Transverse colon (tissue), 4 donors: ENCODE measurements around the gene LRBA. TPM values are rescaled to one million over a fixed set of nuclear protein-coding genes. Genes with fewer than 3 reads are reported as not detected.
A peak's percentile ranks its signal among the peaks of the same experiment; 100 is the strongest.

Experiments used
- DNase-seq: peaks from one replicate; pipeline ENCODE4 v3.0.0-alpha.2; 2019
- H3K27ac ChIP-seq, 4 donors: fragments of 200-600 bp; sonication (generic); 2 replicates each; pipeline ENCODE4 v1.5.1; 2016 to 2018; ENCODE audit warnings: inconsistent platforms in 4 of 4
- H3K27me3 ChIP-seq: fragments of 200-600 bp; sonication (generic); 2 replicates; pipeline ENCODE4 v1.5.1; 2017; ENCODE audit warnings: inconsistent platforms
- H3K36me3 ChIP-seq, 4 donors: fragments of 200-600 bp; sonication (generic); 2 replicates each; pipeline ENCODE4 v1.5.1; 2017 to 2019; ENCODE audit warnings: inconsistent platforms in 4 of 4
- H3K4me1 ChIP-seq, 4 donors: fragments of 200-600 bp; sonication (generic); 2 replicates each; pipeline ENCODE4 v1.5.1; 2017 to 2020; ENCODE audit warnings: inconsistent platforms in 4 of 4
- H3K4me3 ChIP-seq, 4 donors: fragments of 200-600 bp; sonication (generic); 1 replicate in 1 of 4; 2 replicates in 3 of 4; pipeline versions ENCODE4 v1.5.1 to v1.6.1; 2017 to 2019; ENCODE audit warnings: inconsistent platforms in 4 of 4
- H3K9me3 ChIP-seq, 2 donors: fragments of 200-600 bp; sonication (generic); 2 replicates each; pipeline ENCODE4 v1.5.1; 2017 to 2019; ENCODE audit warnings: inconsistent platforms in 2 of 2
- CTCF ChIP-seq, 5 experiments: fragments of 200-600 bp in 3 of 5; fragments of 450-650 bp in 2 of 5; sonication (generic) in 3 of 5; IDR thresholded peaks; 1 replicate in 2 of 5; 2 replicates in 3 of 5; pipeline ENCODE4 v1.5.1; 2016 to 2017; ENCODE audit warnings: antibody characterized with exemption in 5 of 5, inconsistent platforms in 3 of 5, mild to moderate bottlenecking in 2 of 5, moderate library complexity in 1 of 5
- EP300 ChIP-seq: sonication (generic); formaldehyde crosslinking; IDR thresholded peaks from one replicate; pipeline ENCODE4 v1.6.1; 2017; ENCODE audit warnings: antibody characterized with exemption, low read depth
- POLR2A ChIP-seq: fragments of 450-650 bp; IDR thresholded peaks from one replicate; pipeline ENCODE4 v1.6.1; 2016; ENCODE audit warnings: antibody characterized with exemption, mild to moderate bottlenecking, moderate library complexity
- POLR2AphosphoS5 ChIP-seq, 3 donors: sonication (generic); formaldehyde crosslinking; IDR thresholded peaks; one replicate each; pipeline ENCODE4 v1.6.1; 2016; ENCODE audit warnings: antibody characterized with exemption in 3 of 3
- WGBS, 2 donors: methylation state at CpG; one replicate each; pipeline ENCODE4 v1.1.5; 2018; ENCODE audit warnings: low coverage in 1 of 2; 5-methylcytosine and 5-hydroxymethylcytosine counted together
- in situ Hi-C, 4 donors: fragments of 200-750 bp; cut with MboI; loops; one replicate each; pipeline versions ENCODE4 v1.15.0 to v1.15.1; 2017; ENCODE audit warnings: low sequenced_read_pairs in 3 of 4, low pct_ligation_motif_present in 1 of 4, low pct_unique_long_range_greater_than_20kb in 1 of 4
- intact Hi-C: fragments of 100-400 bp; cut with DNase I; formaldehyde crosslinking; loops from one replicate; pipeline ENCODE4 v1.15.1; 2023; ENCODE audit warnings: low total_unique reads
- total RNA-seq, 4 donors: library from RNA; depleted of rRNA; stranded (reverse); fragments of >200 nt; gene quantifications; one replicate each; pipeline ENCODE4 v1.1.0, GENCODE V29; 2016

Gene LRBA
- total RNA-seq, 4 donors from 2014 or later = 82.7 to 125 (median 112) TPM

GRCh38 chr4:150256225-150256620 lies 758.9 kb downstream of the LRBA start:
- DNase-seq = no peak
- in situ Hi-C loops = no loop called here
- peak overlapping the region; percentile 79 to 87 (median 82) for H3K27ac ChIP-seq
- peaks cover 11 to 47% (median 25%) of the 10 kb centered on the region in 4 donors for H3K4me1 ChIP-seq
- WGBS, 2 donors = 28 to 72% methylated on average over 4 to 21 of the region's 23 CpGs
- TF ChIP-seq CTCF (IDR thresholded peaks at IDR 0.05) (no peak), POLR2A (no peak), EP300 (no peak), POLR2AphosphoS5 (IDR thresholded peaks at IDR 0.05) (no peak)
- no peaks in the 10 kb centered on the region for H3K36me3 ChIP-seq
- no peak overlapping the region for H3K4me3 ChIP-seq
- no peaks in the 10 kb centered on the region for H3K9me3 ChIP-seq
- H3K27me3 ChIP-seq = no peaks in the 10 kb centered on the region
- intact Hi-C loops = no loop called here

GRCh38 chr4:150255610-150256224 lies 759.4 kb downstream of the LRBA start:
- no peak for DNase-seq
- Histone ChIP-seq H3K4me1 (peaks cover 11 to 47% (median 25%) of the 10 kb centered on the region in 4 donors), H3K27ac (peak overlapping the region; percentile 79 to 87 (median 82)), H3K36me3 (no peaks in the 10 kb centered on the region), H3K9me3 (no peaks in the 10 kb centered on the region), H3K4me3 (no peak overlapping the region), H3K27me3 (no peaks in the 10 kb centered on the region)
- WGBS, 2 donors = 85% methylated on average over 10 of the region's 16 CpGs; no CpG with 5 or more reads in 1 of the 2 donors
- intact Hi-C loops (no loop called here), in situ Hi-C loops (no loop called here)
- TF ChIP-seq EP300 (no peak), CTCF (IDR thresholded peaks at IDR 0.05) (no peak), POLR2A (no peak), POLR2AphosphoS5 (IDR thresholded peaks at IDR 0.05) (no peak)

GRCh38 chr4:150253965-150254630 lies 761.0 kb downstream of the LRBA start:
- DNase-seq = no peak
- Histone ChIP-seq H3K9me3 (no peaks in the 10 kb centered on the region), H3K4me3 (no peak overlapping the region), H3K27ac (peak overlapping the region in 1 of 4 donors; percentile 79), H3K27me3 (no peaks in the 10 kb centered on the region), H3K4me1 (peaks cover 11 to 43% (median 25%) of the 10 kb centered on the region in 4 donors), H3K36me3 (no peaks in the 10 kb centered on the region)
- 88 to 93% methylated on average over 12 to 18 of the region's 18 CpGs for WGBS, 2 donors
- intact Hi-C loops (no loop called here), in situ Hi-C loops (no loop called here)
- TF ChIP-seq POLR2A = no peak
- no peak for TF ChIP-seq POLR2AphosphoS5 (IDR thresholded peaks at IDR 0.05)
- TF ChIP-seq CTCF (IDR thresholded peaks at IDR 0.05) = no peak
- no peak for TF ChIP-seq EP300

GRCh38 chr4:150253416-150253815 lies 761.7 kb downstream of the LRBA start:
- TF ChIP-seq POLR2AphosphoS5 (IDR thresholded peaks at IDR 0.05) (no peak), POLR2A (no peak), EP300 (no peak), CTCF (IDR thresholded peaks at IDR 0.05) (no peak)
- H3K9me3 ChIP-seq = no peaks in the 10 kb centered on the region
- intact Hi-C loops = no loop called here
- no peak for DNase-seq
- no peaks in the 10 kb centered on the region for H3K27me3 ChIP-seq
- H3K36me3 ChIP-seq = no peaks in the 10 kb centered on the region
- peaks cover 11 to 37% (median 25%) of the 10 kb centered on the region in 4 donors for H3K4me1 ChIP-seq
- no peak overlapping the region for H3K4me3 ChIP-seq
- WGBS, 2 donors = 96% methylated on average over 11 of the region's 11 CpGs; no CpG with 5 or more reads in 1 of the 2 donors
- no peak overlapping the region for H3K27ac ChIP-seq
- in situ Hi-C loops = no loop called here
